Measurements from ENCODE around the gene RYR1.
"Not testable (repeated sequence)": the region's sequence is repeated elsewhere in the genome, so short reads cannot be mapped to it uniquely, and the experiment has no call there.

RYR1 gene

DNA sequence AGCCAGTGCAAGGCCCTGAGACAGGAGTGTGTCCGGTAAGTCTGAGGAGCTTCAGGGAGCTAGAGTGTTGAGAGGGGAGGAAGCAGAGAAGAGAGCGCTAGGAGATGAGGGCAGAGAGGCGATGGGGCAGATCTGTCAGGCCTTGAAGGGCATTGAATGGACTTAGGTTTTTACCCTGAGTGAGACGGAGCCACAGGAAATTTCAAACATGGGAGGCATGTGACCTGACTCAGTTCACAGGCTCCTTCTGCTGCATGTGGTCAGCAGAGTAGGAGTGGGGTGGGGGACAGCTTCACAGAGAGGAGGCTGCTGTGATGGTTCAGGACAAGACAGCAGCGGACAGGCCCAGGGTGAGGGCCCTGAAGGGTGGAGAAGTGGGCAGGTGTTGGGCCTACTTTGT lies 33.1 kb upstream of the RYR1 start:
- no peak for DNase-seq (ENCODE audit: low spot score)

DNA sequence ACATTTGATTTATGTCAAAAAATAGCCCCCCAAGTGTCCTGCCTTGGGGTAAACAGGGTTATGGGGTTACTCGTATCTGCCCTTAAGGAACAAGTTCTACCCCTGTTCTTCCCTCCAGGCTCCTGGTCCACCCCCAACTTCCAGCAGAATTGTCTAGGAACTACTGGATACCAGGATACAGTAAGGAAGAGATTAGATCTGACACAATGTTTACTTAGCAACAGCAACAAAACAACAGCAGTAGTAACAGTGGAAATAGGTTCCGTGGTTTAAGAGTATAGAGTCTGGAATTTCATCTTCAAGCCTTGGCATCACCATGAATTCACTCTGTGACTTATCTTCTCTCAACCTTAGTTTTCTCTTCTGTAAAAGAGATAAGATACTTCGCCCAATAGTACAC lies 32.3 kb upstream of the RYR1 start:
- no peak for DNase-seq (ENCODE audit: low spot score)

DNA sequence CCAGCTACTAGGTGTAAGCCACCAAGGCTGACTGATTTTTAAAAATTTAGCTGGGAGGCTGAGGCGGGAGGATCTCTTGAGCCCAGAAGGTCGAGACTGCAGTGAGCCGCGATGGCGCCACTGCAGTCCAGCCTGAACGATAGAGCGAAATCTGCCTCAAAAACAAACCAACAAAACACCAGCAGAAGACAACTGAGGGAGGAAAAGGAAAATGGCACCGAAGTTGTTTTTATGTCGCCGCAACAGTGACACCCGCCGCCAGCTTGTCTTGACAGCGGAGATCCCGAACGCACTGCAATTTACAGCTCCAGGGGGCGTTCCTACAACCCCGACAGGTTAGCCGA lies 30.9 kb upstream of the RYR1 start:
- no peak for DNase-seq (ENCODE audit: low spot score)

DNA sequence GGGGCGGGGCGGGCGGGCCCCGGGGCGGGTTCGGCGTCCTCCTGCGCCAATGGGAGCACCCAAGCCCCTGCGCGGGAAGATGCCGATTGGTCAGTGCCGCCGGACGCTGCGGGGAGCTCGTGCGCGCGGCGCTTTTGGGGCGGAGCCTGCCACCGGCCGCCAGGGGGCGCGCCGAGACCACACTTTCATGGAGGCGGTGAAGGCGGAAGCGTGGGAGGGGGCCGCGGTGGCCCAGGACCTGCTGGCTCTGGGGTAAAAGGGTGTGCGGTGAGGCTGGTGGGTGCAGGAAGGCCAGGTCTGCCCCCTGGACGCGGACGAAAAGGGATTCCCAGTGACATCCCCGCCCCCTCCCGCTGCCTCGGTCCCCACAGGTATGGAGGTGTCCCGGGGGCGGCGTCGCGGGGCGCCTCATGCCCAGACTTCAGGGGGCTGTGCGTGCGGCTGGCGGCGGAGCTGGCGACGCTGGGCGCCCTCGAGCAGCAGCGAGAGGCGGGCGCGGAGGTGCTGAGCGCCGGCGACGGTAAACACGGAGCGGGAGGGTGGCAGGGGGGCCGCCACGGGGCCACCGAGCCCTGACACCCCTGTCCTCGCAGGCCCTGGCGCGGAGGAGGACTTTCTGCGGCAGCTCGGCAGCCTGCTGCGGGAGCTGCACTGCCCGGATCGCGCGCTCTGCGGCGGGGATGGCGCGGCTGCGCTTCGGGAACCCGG lies 30.4 kb upstream of the RYR1 start, which contains the start of gene FAM98C:
TSS of gene FAM98C (plus strand) at position 127 of the 708 bp plus-strand sequence. CDS start at position 188, 61 bp downstream.
- DNase-seq (ENCODE audit: low spot score) = peak; percentile 96

DNA sequence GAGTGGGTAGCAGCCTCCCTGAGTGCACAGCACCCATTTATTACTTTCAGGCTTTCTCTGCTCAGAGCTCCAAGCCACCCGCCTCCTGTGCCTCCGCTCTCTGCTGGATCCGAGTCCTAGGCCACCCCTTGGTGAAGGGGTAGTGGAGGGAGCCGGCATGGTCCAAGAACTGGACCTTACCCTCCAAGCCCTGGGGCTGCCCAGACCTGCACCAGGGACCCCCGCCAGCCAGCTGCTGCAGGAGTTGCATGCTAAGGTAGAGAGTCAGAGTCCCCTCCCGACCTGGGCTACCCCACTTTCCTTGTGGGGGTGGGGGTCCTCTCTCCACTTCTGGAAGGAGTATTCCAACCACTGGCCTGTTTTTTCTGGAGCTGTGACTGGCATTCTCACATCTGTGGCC lies 28.6 kb upstream of the RYR1 start:
- DNase-seq (ENCODE audit: low spot score) = no peak

DNA sequence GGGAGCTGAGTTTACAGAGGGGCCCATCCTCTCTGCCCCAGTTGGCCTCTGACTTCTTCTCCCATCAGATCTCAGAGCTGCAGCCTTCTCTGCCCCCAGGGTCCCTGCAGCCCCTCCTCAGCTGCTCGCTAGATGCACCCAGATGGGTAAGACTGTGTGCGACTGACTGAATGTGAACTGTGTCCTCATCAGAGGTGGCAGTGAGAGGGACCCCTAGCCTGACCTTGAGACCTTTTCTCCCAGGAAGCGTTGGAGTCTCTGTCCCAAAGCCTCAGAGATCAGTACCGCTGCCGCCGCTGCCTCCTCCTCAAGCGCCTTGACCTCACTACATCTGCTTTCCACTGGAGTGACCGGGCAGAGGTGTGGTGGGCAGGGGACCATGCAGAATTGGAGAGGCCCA lies 28.2 kb upstream of the RYR1 start:
- DNase-seq (ENCODE audit: low spot score) = no peak

DNA sequence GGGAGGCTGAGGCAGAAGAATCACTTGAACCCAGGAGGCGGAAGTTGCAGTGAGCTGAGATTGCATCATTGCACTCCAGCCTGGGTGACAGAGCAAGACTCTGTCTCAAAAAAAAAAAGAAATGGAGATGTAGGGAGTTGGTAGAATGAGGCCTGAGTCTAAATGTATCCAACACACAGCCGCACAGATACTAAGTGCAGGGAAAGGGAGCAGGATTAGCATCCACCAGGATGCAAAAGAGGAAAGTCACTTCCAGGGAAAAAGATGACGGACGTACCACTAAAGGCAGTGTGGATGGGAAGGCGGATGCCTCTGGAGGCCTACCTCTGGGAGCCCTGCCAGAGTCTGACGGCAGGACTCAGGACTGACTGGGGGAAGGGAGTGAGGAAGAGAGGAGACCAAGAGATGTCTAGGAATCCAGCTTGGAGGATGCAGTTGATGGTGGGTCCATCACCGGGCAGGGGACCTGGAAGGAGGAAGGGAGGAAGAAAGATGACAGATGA lies 23.8 kb upstream of the RYR1 start:
- DNase-seq (ENCODE audit: low spot score) = no peak

DNA sequence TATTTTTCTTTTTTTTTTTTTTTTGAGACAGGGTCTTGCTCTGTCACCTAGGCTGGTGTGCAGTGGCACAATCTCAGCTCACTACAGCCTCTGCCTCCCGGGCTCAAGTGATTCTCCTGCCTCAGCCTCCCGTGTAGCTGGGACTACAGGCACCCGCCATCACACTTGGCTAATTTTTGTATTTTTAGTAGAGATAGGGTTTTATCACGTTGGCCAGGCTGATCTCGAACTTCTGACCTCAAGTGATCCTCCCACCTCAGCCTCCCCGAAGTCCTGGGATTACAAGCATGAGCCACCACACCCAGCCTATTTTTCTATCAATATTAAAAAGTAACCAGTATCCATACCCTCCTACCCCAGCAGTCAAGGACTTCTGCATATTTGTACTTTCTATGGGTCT lies 23.1 kb upstream of the RYR1 start:
- DNase-seq (ENCODE audit: low spot score) = not testable (repeated sequence)

DNA sequence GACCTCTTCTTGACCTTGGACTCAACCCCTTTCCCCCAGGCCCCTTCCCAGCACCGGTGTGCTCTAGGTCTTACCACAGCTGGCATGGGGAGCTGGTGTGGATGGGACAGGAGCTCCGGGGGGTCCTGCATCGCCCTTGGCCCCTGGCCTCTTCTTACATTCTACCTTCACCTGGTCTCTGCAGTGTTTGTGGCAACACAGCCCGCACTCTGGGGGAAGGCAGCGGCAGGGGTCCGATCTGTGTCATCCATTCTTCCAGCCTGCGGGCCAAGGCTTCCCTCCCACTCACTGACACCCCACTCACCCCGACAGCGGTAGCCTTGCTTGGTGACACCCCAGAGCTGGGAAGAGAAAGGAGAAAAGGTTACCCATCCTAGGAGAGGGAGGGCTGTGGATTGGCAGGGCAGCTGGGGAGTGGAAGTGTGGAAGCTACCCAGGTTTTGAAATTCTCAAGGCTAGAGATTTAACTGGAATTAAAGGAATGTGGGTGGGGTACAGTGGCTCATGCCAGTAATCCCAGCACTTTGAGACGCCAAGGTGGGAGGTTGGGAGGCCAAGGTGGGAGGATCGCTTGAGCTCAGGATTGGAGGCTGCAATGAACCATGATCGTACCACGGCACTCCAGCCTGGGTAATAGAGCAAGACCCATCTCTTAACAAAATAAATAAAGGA lies 22.3 kb upstream of the RYR1 start:
- no peak for DNase-seq (ENCODE audit: low spot score)

DNA sequence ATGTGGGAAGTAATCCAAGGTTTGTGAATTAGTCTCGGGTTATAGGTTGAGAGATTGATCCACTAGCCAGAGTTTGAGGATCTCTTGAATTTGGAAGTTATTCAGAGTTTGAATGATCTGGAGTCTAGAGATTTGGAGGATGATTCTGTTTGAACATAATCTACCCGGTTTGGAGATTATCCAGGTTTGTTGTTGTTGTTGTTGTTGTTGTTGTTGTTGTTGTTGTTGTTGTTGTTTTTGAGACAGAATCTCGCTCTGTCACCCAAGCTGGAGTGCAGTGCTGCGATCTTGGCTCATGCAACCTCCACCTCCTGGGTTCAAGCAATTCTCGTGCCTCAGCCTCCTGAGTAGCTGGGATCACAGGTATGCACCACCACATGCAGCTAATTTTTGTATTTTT lies 21.6 kb upstream of the RYR1 start:
- not testable (repeated sequence) for DNase-seq (ENCODE audit: low spot score)

DNA sequence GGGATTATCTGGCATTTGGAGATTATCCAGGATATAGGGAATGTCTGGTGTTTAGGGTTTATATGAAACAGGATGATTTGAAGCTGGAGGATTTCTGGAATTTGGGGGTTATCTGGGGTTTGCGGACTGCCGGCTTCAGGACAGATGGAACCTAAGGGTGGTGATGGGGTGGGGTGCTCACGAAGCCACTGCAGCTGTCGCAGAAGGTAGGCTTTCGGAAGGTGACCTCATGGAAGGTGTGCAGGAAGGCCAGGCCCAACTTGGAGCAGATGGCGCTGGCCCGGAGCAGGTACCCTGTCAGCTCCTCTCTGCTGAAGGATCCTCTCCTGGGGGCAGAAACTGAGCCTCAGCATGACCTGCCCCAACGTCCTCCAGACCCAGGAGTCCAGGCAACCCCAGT lies 21.0 kb upstream of the RYR1 start:
- no peak for DNase-seq (ENCODE audit: low spot score)

DNA sequence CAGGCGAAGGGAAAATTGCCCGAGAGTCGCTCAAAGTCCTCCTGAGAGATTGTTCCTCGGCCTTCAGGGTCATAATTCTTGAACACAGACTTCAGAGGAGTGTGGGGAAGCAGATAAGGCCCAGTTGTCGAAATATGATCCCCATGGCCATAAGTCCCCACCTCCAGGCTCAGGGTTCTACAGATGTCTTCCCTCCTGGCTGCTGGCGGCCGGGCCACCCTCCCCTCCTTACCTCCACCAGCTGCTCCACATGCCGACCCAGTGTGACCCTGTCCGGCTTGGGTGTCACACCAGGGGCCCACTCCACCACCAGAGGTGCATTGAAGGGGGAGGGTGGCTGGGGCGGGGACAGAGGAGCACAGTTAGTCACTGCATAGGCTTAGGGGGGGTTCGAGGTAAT lies 20.5 kb upstream of the RYR1 start:
- DNase-seq (ENCODE audit: low spot score) = no peak

DNA sequence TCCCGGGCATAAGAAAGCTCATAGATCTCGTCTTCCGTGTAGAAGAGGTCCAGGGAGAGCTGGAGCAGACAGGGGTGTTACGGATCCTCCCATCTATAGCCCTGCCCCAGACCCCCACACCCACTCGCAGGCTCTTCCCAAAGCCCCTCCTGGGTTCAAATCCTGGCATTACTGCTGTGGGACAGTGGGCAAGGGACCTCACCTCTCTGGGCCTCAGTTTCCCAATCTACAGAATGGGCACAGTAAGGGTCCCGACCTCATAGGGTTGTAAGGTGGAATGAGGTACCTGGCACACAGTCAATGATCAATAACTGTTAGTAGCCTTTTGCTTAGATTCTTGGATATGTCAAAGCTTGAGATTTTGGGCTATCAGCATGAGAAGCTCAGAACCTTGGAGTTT lies 20.1 kb upstream of the RYR1 start:
- no peak for DNase-seq (ENCODE audit: low spot score)

DNA sequence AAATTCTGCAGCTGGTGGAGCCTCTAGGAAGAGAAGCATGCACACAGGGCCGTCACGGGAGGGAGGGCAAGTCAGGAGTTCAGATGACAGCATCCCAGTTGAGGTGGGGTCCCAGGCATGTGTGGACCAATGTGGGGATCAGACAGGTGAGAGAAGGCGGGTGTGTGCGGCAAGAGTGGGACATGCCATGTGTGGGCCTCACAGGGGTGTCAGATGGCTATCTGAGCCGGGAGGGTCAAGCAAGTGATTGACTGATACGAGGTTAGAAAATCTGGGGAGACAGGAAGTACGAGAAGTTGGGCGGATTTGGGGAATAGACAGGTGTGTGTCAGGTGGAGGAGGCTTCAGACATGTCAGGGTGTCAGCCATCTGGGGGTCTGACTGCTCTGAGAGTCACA lies 16.3 kb upstream of the RYR1 start:
- DNase-seq (ENCODE audit: low spot score) = no peak

DNA sequence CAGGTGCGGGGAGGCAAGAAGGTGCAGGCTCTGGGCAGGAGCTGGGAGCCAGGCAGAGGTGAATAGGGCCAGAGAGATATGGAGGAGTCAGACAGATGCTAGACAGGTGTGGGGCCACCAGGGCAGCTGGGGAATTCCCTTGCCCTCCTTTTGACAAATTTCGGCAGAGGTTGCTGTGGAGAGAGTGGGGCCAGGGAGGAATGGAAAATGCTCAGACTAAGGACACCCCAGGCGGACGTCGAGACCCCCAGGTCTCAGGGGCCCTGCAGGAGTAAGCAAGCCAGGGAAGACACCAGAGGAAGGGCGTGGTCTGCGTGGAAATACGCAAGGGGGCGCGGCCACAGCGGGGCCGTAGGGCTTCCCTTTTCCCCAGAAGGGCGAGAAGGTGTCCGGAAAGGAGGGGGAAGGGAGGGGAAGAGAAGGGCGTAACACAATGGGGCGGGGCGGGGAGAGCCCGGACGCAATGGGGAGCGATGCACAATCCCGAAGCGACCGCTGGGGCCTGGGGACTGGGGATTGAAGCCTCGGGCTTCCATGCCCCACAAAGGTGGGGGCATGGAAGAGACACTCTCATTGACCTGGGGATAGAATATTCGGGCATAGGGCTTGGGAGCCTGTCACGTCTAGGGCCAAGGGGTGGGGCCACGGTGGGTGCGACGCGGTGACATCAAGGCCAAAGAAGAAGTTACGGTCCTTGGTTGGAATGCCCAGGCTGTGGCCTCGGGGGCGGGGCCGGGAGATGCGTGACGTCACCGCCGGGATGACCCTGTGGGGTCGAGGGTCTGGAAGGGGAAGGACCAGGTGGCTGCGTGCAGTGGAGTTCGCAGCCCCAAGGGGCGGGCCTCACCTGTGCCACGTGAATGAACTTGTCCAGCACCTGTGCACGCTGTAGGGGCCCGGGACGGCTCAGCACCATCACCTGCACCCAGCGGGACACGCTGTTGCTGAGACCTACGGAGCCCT lies 15.7 kb upstream of the RYR1 start:
- DNase-seq (ENCODE audit: low spot score) = no peak

DNA sequence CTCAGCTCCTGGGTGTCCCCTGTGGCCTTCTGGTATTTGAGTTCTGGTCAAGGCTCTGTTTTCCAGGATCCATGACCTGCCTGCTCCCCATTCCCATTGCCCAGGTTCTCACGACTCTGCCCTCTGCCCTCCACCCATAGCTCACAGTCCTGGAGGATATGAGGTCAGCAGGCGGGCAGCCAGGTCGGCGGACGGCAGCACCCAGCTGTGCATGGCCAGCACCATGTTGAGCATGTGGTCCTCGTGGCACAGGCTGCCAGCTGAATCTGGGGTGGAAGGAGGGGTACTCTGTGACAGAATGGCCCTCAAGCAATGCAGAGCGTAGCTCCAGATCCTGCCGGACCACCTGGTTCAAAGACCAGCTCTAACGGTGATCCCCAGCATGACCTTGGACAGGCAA lies 12.6 kb upstream of the RYR1 start:
- DNase-seq (ENCODE audit: low spot score) = no peak

DNA sequence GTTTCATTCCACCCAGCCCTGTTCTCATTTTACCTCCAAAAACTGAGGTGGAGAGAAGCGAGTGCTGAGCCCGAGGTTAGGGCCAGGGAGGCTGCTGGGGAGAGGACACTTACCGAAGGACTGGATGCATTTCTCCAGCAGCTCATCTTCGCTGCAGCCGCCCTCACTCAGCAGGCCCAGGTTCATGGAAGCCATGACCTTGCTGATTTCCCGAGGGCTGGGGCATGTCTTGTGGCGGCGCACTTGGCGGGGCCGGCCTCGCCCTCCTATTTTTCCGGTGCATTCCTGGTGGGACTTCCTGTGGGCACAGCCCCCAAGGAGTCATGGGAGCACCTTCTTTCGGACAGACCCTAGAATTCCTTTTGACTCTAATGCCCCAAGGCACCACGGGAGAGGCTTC lies 11.6 kb upstream of the RYR1 start:
- no peak for DNase-seq (ENCODE audit: low spot score)

DNA sequence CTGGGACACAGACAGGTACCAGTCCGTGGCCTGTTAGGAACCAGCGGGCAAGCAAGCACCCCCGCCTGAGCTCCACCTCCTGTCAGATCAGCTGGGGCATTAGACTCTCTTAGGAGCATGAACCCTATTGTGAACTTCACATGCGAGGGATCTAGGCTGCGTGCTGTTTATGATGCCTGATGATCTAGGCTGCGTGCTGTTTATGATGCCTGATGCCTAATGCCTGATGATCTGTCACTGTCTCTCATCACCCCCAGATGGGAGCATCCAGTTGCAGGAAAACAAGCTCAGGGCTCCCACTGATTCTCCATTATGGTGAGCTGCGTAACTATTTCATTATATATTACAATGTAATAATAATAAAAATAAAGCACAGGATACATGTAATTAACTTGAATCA lies 11.1 kb upstream of the RYR1 start:
- no peak for DNase-seq (ENCODE audit: low spot score)

DNA sequence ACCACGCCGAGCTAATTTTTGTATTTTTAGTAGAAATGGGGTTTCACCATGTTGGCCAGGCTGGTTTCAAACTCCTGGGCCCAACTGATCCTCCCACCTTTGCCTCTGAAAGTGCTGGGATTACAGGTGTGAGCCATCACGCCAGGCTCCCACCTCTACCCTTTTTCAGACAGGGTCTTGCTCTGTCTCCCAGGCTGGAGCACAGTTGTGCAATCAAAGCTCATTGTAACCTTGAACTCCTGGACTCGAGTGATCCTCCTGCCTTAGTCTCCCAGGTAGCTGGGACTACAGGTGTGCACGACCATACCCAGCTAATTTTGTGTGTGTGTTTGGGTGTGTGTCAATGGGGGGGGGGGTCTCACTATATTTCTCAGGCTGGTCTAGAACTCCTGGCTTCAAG lies 9.2 kb upstream of the RYR1 start:
- no peak for DNase-seq (ENCODE audit: low spot score)

DNA sequence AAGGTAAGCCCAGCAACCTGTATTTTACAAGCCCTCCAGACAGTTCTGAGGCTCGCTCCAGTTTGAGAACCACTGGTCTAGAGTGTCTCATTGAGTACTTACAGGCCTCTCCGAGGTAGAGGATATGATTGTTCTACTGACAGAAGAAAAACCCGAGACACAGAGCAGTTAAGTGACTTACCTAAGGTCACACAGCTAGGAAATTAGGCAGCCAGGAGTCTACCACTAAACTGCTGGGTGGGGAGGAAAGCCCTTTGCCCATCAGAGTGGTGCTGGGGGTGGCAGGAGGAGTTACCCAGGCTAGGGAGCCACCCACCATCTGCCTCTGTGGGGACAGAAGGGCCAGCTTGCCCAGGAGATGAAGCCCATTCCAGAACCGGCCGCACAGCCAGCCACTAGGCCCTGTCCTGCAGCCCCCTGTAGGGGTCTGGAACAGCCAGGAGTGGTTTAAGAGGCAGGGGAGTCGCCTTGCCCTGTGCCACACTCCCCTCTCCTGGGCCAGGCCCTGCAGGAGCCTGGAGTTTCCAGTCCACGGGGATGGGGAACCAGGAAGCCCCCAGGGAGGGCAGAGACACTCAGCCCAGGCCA lies 8.2 kb upstream of the RYR1 start:
- no peak for DNase-seq (ENCODE audit: low spot score)

DNA sequence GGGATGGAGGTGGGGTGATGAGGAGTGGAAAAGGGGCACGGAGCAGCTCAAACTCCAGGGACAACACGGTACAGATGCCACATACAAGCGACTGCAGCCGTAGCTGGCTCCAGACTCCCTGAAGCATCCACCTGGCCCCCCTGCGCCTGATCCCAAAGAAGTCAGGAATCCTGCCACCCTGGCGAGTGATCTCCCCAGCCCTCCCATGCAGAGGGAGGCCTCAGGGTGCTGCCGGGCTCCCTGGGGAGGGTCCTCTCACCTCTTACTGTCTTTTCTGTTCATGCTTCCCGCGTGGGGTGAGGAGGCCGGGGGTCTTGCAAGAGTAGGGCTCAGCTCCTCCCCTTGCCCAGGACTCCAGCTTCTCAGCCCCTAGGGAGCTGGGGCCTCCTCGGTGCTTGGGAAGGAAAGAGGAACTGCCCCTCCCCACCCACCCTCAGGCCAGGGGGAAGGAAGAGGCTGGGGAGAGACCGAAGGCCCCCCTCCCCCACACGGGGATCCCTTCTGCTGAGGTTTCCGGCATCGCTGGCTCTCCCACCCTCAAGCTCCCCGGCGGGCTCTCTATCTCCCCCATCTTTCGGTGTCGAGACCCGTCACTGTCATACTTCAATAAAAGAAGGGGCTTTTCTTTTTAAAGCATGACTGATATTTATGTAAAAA lies 7.6 kb upstream of the RYR1 start, which contains the start of gene RASGRP4:
TSS of gene RASGRP4 (minus strand) at position 410 of the 657 bp plus-strand sequence. CDS start at position 282, 128 bp downstream.
- no peak for DNase-seq (ENCODE audit: low spot score)

All from cerebellar cortex (tissue), 1 donor.